Mesendoderm (in vitro differentiated cells): ENCODE results near the gene SCAF4.

Experiments used
- DNase-seq: peaks from one replicate; pipeline ENCODE4 v3.0.0; 2013
- H2AK5ac ChIP-seq: 2 replicates; pipeline ENCODE4 v1.6.1; 2013; ENCODE audit warnings: low read length, inconsistent platforms
- H2BK120ac ChIP-seq: 2 replicates; pipeline ENCODE4 v1.6.1; 2013; ENCODE audit warnings: low read depth, mild to moderate bottlenecking, low read length, moderate library complexity, mixed read lengths
- H2BK15ac ChIP-seq: replicated peaks from 2 replicates; pipeline ENCODE4 v1.6.1; 2013; ENCODE audit warnings: low read depth, mild to moderate bottlenecking, moderate library complexity
- H2BK5ac ChIP-seq: 2 replicates; pipeline ENCODE4 v1.6.1; 2013; ENCODE audit warnings: low read length, inconsistent platforms
- H3K18ac ChIP-seq: 2 replicates; pipeline ENCODE4 v1.6.1; 2013; ENCODE audit warnings: mild to moderate bottlenecking, low read length, mixed read lengths
- H3K23ac ChIP-seq: one replicate; pipeline ENCODE4 v1.6.1; 2013; ENCODE audit warnings: low read length
- H3K27ac ChIP-seq: 2 replicates; pipeline ENCODE4 v1.5.1; 2013; ENCODE audit warnings: low read depth, mild to moderate bottlenecking, inconsistent platforms, low read length, moderate library complexity
- H3K27me3 ChIP-seq: 2 replicates; pipeline ENCODE4 v1.6.1; 2013; ENCODE audit warnings: low read length, control low read depth, mild to moderate bottlenecking, inconsistent platforms; ENCODE audit not compliant: insufficient read depth, poor library complexity
- H3K36me3 ChIP-seq: 2 replicates; pipeline ENCODE4 v1.6.1; 2013; ENCODE audit warnings: low read length, inconsistent platforms; ENCODE audit not compliant: control insufficient read depth, insufficient read depth
- H3K4ac ChIP-seq: one replicate; pipeline ENCODE4 v1.6.1; 2013; ENCODE audit warnings: low read depth, mild to moderate bottlenecking, low read length, moderate library complexity
- H3K4me1 ChIP-seq: 2 replicates; pipeline ENCODE4 v1.6.1; 2013; ENCODE audit warnings: low read depth, low read length, inconsistent platforms; ENCODE audit not compliant: control insufficient read depth
- H3K4me2 ChIP-seq: 2 replicates; pipeline ENCODE4 v1.6.1; 2013; ENCODE audit warnings: low read length
- H3K4me3 ChIP-seq: 2 replicates; pipeline ENCODE4 v1.5.1; 2013; ENCODE audit warnings: mild to moderate bottlenecking, low read length
- H3K56ac ChIP-seq: one replicate; pipeline ENCODE4 v1.6.1; 2013; ENCODE audit warnings: low read length
- H3K79me1 ChIP-seq: 2 replicates; pipeline ENCODE4 v1.6.1; 2013; ENCODE audit warnings: low read length, inconsistent platforms
- H3K79me2 ChIP-seq: 2 replicates; pipeline ENCODE4 v1.6.1; 2013; ENCODE audit warnings: mild to moderate bottlenecking, low read length; ENCODE audit not compliant: control insufficient read depth, insufficient read depth
- H3K9ac ChIP-seq: 2 replicates; pipeline ENCODE4 v1.6.1; 2013; ENCODE audit warnings: low read length, inconsistent platforms
- H4K5ac ChIP-seq: one replicate; pipeline ENCODE4 v1.6.1; 2013; ENCODE audit warnings: low read length
- H4K8ac ChIP-seq: one replicate; pipeline ENCODE4 v1.6.1; 2013; ENCODE audit warnings: low read depth, mild to moderate bottlenecking, control low read depth, low read length, moderate library complexity
- WGBS: extraction: QIAGEN DNeasy Blood & Tissue Kit; methylation state at CpG from one replicate; pipeline ENCODE4 v1.1.7; 2013; ENCODE audit warnings: low lambda C conversion rate, missing lambda C conversion rate; ENCODE audit not compliant: insufficient coverage; ENCODE audit errors: extremely low coverage; 5-methylcytosine and 5-hydroxymethylcytosine counted together

SCAF4 gene

GRCh38 chr21:31675318-31675717, 56.6 kb downstream of the SCAF4 start:
- no peaks in the 10 kb centered on the region for H3K79me1 ChIP-seq
- no peak overlapping the region for H3K56ac ChIP-seq
- no peak overlapping the region for H3K4ac ChIP-seq
- no peak overlapping the region for H3K18ac ChIP-seq
- H3K4me3 ChIP-seq, result no peak overlapping the region
- WGBS, result no CpG with 5 or more reads among the region's 7 CpGs
- H4K5ac ChIP-seq, result no peak overlapping the region
- H3K23ac ChIP-seq, result no peak overlapping the region
- H2BK5ac ChIP-seq, result no peak overlapping the region
- H2AK5ac ChIP-seq, result no peak overlapping the region
- no peaks in the 10 kb centered on the region for H3K4me1 ChIP-seq
- peaks cover 1% of the 10 kb centered on the region for H3K36me3 ChIP-seq
- H4K8ac ChIP-seq, result no peak overlapping the region
- no peak for DNase-seq
- no peak overlapping the region for H2BK120ac ChIP-seq
- no peak overlapping the region for H2BK15ac ChIP-seq
- H3K9ac ChIP-seq, result no peak overlapping the region
- H3K4me2 ChIP-seq, result no peak overlapping the region
- H3K27me3 ChIP-seq, result no peaks in the 10 kb centered on the region
- H3K27ac ChIP-seq, result no peak overlapping the region
- H3K79me2 ChIP-seq, result no peaks in the 10 kb centered on the region

GRCh38 chr21:31673321-31673912, 58.5 kb downstream of the SCAF4 start:
- H3K4ac ChIP-seq, result no peak overlapping the region
- H3K56ac ChIP-seq, result no peak overlapping the region
- H3K9ac ChIP-seq, result no peak overlapping the region
- no peak overlapping the region for H4K8ac ChIP-seq
- H3K4me3 ChIP-seq, result no peak overlapping the region
- no peak overlapping the region for H3K23ac ChIP-seq
- no peak for DNase-seq
- no peak overlapping the region for H4K5ac ChIP-seq
- no peak overlapping the region for H2BK5ac ChIP-seq
- H3K4me2 ChIP-seq, result no peak overlapping the region
- no peak overlapping the region for H3K27ac ChIP-seq
- no peak overlapping the region for H2AK5ac ChIP-seq
- no CpG with 5 or more reads among the region's 3 CpGs for WGBS
- no peaks in the 10 kb centered on the region for H3K4me1 ChIP-seq
- no peak overlapping the region for H2BK15ac ChIP-seq
- H3K18ac ChIP-seq, result no peak overlapping the region
- no peaks in the 10 kb centered on the region for H3K27me3 ChIP-seq
- no peak overlapping the region for H2BK120ac ChIP-seq
- no peaks in the 10 kb centered on the region for H3K79me1 ChIP-seq
- H3K79me2 ChIP-seq, result no peaks in the 10 kb centered on the region
- H3K36me3 ChIP-seq, result peaks cover 1% of the 10 kb centered on the region

- no CpG with 5 or more reads among the region's 17 CpGs for WGBS
- H2AK5ac ChIP-seq, result no peak overlapping the region
- H4K5ac ChIP-seq, result no peak overlapping the region
- no peak overlapping the region for H3K56ac ChIP-seq
- H4K8ac ChIP-seq, result no peak overlapping the region
- no peaks in the 10 kb centered on the region for H3K27me3 ChIP-seq
- H3K23ac ChIP-seq, result no peak overlapping the region
- no peaks in the 10 kb centered on the region for H3K4me1 ChIP-seq
- no peak overlapping the region for H2BK15ac ChIP-seq
- no peak overlapping the region for H3K4me2 ChIP-seq
- DNase-seq, result no peak
- H3K79me1 ChIP-seq, result no peaks in the 10 kb centered on the region
- no peaks in the 10 kb centered on the region for H3K79me2 ChIP-seq
- H3K4ac ChIP-seq, result no peak overlapping the region
- H3K27ac ChIP-seq, result no peak overlapping the region
- no peak overlapping the region for H2BK120ac ChIP-seq
- no peak overlapping the region for H3K18ac ChIP-seq
- H3K36me3 ChIP-seq, result peaks cover 1% of the 10 kb centered on the region
- no peak overlapping the region for H3K9ac ChIP-seq
- no peak overlapping the region for H2BK5ac ChIP-seq
- no peak overlapping the region for H3K4me3 ChIP-seq
Observed at GRCh38 chr21:31671931-31672330, 60.0 kb downstream of the SCAF4 start.

GRCh38 chr21:31671146-31671716, 60.7 kb downstream of the SCAF4 start:
- H3K27me3 ChIP-seq, result no peaks in the 10 kb centered on the region
- H3K56ac ChIP-seq, result no peak overlapping the region
- H3K79me1 ChIP-seq, result no peaks in the 10 kb centered on the region
- no CpG with 5 or more reads among the region's 12 CpGs for WGBS
- no peak overlapping the region for H3K9ac ChIP-seq
- no peak overlapping the region for H3K4ac ChIP-seq
- H4K5ac ChIP-seq, result no peak overlapping the region
- H2AK5ac ChIP-seq, result no peak overlapping the region
- no peak overlapping the region for H2BK120ac ChIP-seq
- H3K79me2 ChIP-seq, result no peaks in the 10 kb centered on the region
- no peaks in the 10 kb centered on the region for H3K4me1 ChIP-seq
- H3K18ac ChIP-seq, result no peak overlapping the region
- H3K36me3 ChIP-seq, result peaks cover 1% of the 10 kb centered on the region
- no peak overlapping the region for H3K4me2 ChIP-seq
- no peak overlapping the region for H2BK5ac ChIP-seq
- no peak overlapping the region for H3K23ac ChIP-seq
- no peak overlapping the region for H2BK15ac ChIP-seq
- H4K8ac ChIP-seq, result no peak overlapping the region
- H3K4me3 ChIP-seq, result no peak overlapping the region
- DNase-seq, result no peak
- no peak overlapping the region for H3K27ac ChIP-seq

GRCh38 chr21:31670070-31670469, 61.8 kb downstream of the SCAF4 start:
- no peak overlapping the region for H4K8ac ChIP-seq

More at GRCh38 chr21:31670070-31670469, 61.8 kb downstream of the SCAF4 start:
- H3K18ac ChIP-seq, result no peak overlapping the region
- H3K4me2 ChIP-seq, result no peak overlapping the region
- H3K27me3 ChIP-seq, result no peaks in the 10 kb centered on the region
- H3K4ac ChIP-seq, result no peak overlapping the region
- H3K79me1 ChIP-seq, result peaks cover 5% of the 10 kb centered on the region
- H2BK120ac ChIP-seq, result no peak overlapping the region
- no peak overlapping the region for H2BK15ac ChIP-seq
- no peak for DNase-seq
- peaks cover 3% of the 10 kb centered on the region for H3K79me2 ChIP-seq
- no CpG with 5 or more reads among the region's 6 CpGs for WGBS
- no peak overlapping the region for H4K5ac ChIP-seq
- no peak overlapping the region for H3K23ac ChIP-seq
- H3K4me1 ChIP-seq, result no peaks in the 10 kb centered on the region
- no peak overlapping the region for H2AK5ac ChIP-seq
- H3K56ac ChIP-seq, result no peak overlapping the region
- H3K27ac ChIP-seq, result no peak overlapping the region
- H2BK5ac ChIP-seq, result no peak overlapping the region
- no peak overlapping the region for H3K4me3 ChIP-seq
- H3K36me3 ChIP-seq, result peaks cover 1% of the 10 kb centered on the region
- H3K9ac ChIP-seq, result no peak overlapping the region
